ENCODE data around the gene FARP1.

DNA sequence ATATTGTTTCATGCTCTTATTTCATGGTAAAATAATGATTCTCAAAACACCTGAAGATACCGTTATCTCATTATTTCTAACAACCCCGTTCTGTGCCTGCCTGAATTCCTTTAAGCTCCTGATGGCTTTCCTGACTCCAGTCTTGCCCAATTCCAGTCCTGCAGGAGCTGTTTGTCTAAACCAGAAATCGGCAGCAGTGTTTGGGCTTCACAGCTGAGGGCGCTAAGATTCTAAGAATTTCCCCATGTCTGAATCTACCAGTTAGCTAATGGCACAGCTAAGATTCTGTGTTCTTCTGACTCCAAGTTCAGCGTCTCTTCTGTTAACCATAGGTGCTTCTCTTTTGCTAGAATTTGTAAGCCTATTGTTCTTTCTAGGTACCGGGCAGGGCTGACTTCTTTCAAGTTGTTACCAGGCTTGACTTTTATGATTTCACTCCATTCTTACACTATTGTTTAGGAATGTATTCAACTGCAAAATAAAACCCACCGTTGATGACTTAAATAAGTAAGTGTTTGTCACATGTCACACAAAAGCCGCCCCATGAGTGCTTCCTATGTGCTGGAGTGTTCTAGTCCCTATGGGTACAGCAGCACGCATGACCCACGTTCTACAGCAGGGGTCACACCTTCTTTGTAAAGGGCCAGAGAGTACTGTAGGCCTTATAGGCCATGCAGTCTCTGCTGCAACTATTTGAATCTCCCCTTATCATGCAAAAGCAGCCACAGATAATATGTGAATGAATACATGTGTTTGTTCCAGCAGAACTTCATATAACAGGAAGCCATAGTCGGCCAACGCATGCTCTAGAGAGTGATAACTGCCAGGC is 202.4 kb downstream of the FARP1 start:
- TF ChIP-seq, protein P1, sequence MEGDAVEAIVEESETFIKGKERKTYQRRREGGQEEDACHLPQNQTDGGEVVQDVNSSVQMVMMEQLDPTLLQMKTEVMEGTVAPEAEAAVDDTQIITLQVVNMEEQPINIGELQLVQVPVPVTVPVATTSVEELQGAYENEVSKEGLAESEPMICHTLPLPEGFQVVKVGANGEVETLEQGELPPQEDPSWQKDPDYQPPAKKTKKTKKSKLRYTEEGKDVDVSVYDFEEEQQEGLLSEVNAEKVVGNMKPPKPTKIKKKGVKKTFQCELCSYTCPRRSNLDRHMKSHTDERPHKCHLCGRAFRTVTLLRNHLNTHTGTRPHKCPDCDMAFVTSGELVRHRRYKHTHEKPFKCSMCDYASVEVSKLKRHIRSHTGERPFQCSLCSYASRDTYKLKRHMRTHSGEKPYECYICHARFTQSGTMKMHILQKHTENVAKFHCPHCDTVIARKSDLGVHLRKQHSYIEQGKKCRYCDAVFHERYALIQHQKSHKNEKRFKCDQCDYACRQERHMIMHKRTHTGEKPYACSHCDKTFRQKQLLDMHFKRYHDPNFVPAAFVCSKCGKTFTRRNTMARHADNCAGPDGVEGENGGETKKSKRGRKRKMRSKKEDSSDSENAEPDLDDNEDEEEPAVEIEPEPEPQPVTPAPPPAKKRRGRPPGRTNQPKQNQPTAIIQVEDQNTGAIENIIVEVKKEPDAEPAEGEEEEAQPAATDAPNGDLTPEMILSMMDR (IDR thresholded peaks at IDR 0.05): peak in 2 of 7 experiments; percentile 24 to 33
- TF ChIP-seq POLR2A (IDR thresholded peaks at IDR 0.05): no peak

Measured in body of pancreas (tissue), 4 donors.